Activated T-helper 1 cell treated with anti-CD3 and anti-CD28 coated beads, Interleukin-12 subunit alpha, Interleukin-12 subunit beta, Interleukin-2, Interleukin-4 antibody, amounts not matched to agents 30 ng/mL and 10 ng/mL and 1 ng/mL, durations not matched to agents 14 hours and 24 hours and 36 hours (primary cell): ENCODE results near the gene OGDH. TPM values are rescaled to one million over a fixed set of nuclear protein-coding genes. Genes with fewer than 3 reads are reported as not detected.
"Not testable (repeated sequence)": the region's sequence is repeated elsewhere in the genome, so short reads cannot be mapped to it uniquely, and the experiment has no call there.

Experiments
- DNase-seq: peaks from one replicate; pipeline ENCODE4 v3.0.0; 2021; ENCODE audit warnings: low spot score
- H3K27ac Mint-ChIP-seq: one replicate; pipeline ENCODE4 v1.8.0; 2021; ENCODE audit warnings: mild to moderate bottlenecking, mixed read lengths
- H3K27me3 Mint-ChIP-seq: one replicate; pipeline ENCODE4 v1.8.0; 2022; ENCODE audit warnings: mild to moderate bottlenecking, moderate library complexity, mixed read lengths; ENCODE audit not compliant: insufficient read depth
- H3K36me3 Mint-ChIP-seq: one replicate; pipeline ENCODE4 v1.8.0; 2021; ENCODE audit warnings: low read depth, mixed read lengths
- H3K4me1 Mint-ChIP-seq: one replicate; pipeline ENCODE4 v1.8.0; 2021; ENCODE audit warnings: low read depth, mixed read lengths
- H3K4me3 Mint-ChIP-seq: one replicate; pipeline ENCODE4 v1.8.0; 2021; ENCODE audit warnings: mild to moderate bottlenecking, moderate library complexity, mixed read lengths
- H3K9me3 Mint-ChIP-seq: one replicate; pipeline ENCODE4 v1.8.0; 2021; ENCODE audit warnings: mixed read lengths
- intact Hi-C: fragments of 100-400 bp; cut with micrococcal nuclease; formaldehyde crosslinking; loops from one replicate; pipeline ENCODE4 v1.15.1; 2024
- total RNA-seq: library from RNA; stranded (reverse); gene quantifications from 2 replicates; pipeline ENCODE4 v1.2.3, GENCODE V29; 2022

Gene OGDH
- total RNA-seq, 1 donor from 2014 or later, result 101 TPM

DNA sequence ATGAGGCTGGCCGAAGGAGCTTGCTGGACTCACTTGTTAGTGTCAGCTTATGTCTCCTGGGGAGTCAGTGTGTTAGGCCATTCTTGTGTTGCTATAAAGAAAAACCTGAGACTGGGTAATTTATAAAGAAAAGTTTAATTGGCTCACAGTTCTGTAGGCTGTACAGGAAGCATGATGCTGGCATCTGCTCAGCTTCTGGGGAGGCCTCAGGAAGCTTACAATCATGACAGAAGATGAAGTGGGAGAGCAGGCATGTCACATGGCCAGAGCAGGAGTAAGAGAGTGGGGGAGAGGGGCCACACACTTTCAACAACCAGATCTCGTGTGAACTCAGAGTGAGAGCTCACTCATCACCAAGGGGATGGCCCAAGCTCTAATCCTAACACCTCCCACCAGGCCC lies 93.2 kb downstream of the OGDH start:
- H3K9me3 Mint-ChIP-seq, H3K27ac Mint-ChIP-seq, H3K4me1 Mint-ChIP-seq, H3K4me3 Mint-ChIP-seq, intact Hi-C loops, DNase-seq, H3K27me3 Mint-ChIP-seq: not testable (repeated sequence)
- peaks cover 73% of the 10 kb centered on the region for H3K36me3 Mint-ChIP-seq

DNA sequence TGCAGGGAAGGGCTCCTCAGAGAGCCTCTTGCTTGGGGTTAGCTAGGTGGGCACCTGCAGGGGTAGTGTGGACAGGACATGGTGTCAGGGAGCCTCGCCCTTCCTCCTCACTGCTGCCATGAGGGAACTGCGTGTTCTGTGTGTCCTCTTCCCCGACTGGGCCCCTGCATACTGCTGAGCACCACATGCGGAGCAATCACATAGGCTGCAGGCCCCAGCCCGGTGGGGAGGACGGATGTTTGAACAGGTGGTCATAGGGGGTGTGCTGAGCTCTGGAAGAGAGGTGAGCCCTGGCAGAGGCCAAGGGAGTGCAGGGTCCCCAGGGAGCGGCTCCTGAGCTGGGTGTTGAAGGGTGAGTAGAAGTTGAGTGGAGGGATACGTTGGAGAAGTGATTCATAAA lies 93.9 kb downstream of the OGDH start:
- DNase-seq, result no peak
- H3K36me3 Mint-ChIP-seq, result peaks cover 70% of the 10 kb centered on the region
- intact Hi-C loops, result no loop called here
- H3K4me3 Mint-ChIP-seq, result no peak overlapping the region
- H3K27ac Mint-ChIP-seq, result no peak overlapping the region
- H3K4me1 Mint-ChIP-seq, result no peaks in the 10 kb centered on the region
- peaks cover 4% of the 10 kb centered on the region for H3K9me3 Mint-ChIP-seq
- no peaks in the 10 kb centered on the region for H3K27me3 Mint-ChIP-seq

DNA sequence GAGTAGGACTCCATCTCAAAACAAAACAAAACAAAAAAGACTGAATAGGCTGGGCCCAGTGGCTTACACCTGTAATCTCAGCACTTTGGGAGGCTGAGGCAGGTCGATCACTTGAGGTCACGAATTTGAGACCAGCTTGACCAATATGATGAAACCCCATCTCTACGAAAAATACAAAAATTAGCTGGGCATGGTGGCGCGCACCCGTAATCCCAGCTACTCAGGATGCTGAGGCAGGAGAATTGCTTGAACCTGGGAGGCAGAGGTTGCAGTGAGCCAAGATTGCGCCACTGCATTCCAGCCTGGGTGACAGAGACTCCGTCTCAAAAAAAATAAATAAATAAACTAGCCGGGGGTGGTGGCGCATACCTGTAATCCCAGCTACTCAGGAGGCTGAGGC lies 97.0 kb downstream of the OGDH start:
- intact Hi-C loops, result not testable (repeated sequence)

DNA sequence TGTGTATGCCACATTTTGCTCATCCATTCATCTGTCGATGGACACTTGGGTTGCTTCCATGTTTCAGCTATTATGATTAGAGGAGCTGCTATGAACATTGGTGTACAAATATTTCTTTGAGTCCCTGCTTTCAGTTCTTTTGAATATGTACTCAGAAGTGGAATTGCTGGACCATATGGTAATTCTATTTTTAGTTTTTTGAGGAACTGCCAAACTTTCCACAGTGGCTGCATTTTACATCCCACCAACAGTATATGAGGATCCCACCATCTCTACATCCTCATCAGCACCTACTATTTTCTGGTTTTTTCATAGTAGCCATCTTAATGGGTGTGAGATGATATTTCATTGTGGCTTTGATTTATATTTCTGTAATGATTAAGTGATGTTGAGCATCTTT lies 97.5 kb downstream of the OGDH start:
- intact Hi-C loops, result no loop called here
- H3K4me1 Mint-ChIP-seq, result no peaks in the 10 kb centered on the region
- H3K36me3 Mint-ChIP-seq, result peaks cover 51% of the 10 kb centered on the region
- no peaks in the 10 kb centered on the region for H3K27me3 Mint-ChIP-seq
- peaks cover 4% of the 10 kb centered on the region for H3K9me3 Mint-ChIP-seq
- H3K4me3 Mint-ChIP-seq, result no peak overlapping the region
- DNase-seq, result no peak
- no peak overlapping the region for H3K27ac Mint-ChIP-seq

More for the DNA sequence above, 97.0 kb downstream of the OGDH start:
- peaks cover 56% of the 10 kb centered on the region for H3K36me3 Mint-ChIP-seq
- not testable (repeated sequence) for DNase-seq, H3K9me3 Mint-ChIP-seq, H3K4me1 Mint-ChIP-seq, H3K27ac Mint-ChIP-seq, H3K4me3 Mint-ChIP-seq, H3K27me3 Mint-ChIP-seq

DNA sequence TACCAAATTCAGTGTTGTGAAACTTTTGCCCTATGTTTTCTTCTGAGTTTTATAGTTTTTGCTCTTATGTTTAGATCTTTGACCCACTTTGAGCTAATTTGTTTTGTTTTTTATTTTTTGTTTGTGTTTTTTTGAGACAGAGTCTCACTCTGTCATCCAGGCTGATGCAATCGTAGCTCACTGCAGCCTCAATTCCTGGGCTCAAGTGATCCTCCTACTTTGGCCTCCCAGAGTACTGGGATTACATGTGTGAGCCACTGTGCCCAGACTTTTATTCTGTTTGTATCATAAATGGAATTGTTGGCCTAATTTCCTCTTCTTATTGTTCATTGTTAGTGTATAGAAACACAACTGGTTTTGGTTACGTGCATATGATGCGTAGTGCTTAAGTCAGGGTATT lies 99.0 kb downstream of the OGDH start:
- H3K27me3 Mint-ChIP-seq, result no peaks in the 10 kb centered on the region
- H3K9me3 Mint-ChIP-seq, result no peaks in the 10 kb centered on the region
- peaks cover 43% of the 10 kb centered on the region for H3K36me3 Mint-ChIP-seq
- DNase-seq, result no peak
- no peak overlapping the region for H3K27ac Mint-ChIP-seq
- intact Hi-C loops, result no loop called here
- H3K4me3 Mint-ChIP-seq, result no peak overlapping the region
- H3K4me1 Mint-ChIP-seq, result no peaks in the 10 kb centered on the region

DNA sequence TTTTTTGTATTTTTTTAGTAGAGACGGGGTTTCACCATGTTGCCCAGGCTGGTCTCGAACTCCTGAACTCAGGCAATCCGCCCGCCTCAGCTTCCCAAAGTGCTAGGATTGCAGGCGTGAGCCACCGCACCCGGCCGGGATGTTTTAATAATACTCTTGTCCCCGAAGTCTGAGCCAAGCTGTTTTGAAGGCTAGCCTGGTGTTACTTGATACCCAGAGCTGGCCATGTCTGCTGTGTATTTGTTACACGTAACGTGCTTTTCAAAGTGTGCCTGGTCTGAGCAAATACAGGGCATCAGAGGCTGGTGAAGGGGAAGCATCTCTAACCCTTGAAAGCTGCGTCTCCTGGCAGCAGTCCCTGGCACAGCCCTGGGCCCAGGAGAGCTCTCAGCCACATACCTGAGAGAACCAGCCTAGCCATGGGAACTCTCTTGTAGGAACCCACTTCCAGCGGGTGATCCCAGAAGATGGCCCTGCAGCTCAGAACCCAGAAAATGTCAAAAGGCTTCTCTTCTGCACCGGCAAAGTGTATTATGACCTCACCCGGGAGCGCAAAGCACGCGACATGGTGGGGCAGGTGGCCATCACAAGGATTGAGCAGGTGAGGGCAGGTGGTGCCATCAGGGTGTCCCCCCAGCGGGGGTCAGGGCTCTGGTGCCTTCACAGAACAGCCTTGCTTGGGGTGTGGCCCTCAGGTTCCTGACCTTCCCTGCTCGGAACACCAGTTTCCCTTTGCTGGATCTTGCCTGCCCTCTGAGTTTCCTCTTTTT lies 100.5 kb downstream of the OGDH start:
- H3K27ac Mint-ChIP-seq, result no peak overlapping the region
- peaks cover 29% of the 10 kb centered on the region for H3K36me3 Mint-ChIP-seq
- no peak overlapping the region for H3K4me3 Mint-ChIP-seq
- peaks cover 5% of the 10 kb centered on the region for H3K4me1 Mint-ChIP-seq
- no peak for DNase-seq
- H3K27me3 Mint-ChIP-seq, result no peaks in the 10 kb centered on the region
- H3K9me3 Mint-ChIP-seq, result no peaks in the 10 kb centered on the region
- intact Hi-C loops, result no loop called here

DNA sequence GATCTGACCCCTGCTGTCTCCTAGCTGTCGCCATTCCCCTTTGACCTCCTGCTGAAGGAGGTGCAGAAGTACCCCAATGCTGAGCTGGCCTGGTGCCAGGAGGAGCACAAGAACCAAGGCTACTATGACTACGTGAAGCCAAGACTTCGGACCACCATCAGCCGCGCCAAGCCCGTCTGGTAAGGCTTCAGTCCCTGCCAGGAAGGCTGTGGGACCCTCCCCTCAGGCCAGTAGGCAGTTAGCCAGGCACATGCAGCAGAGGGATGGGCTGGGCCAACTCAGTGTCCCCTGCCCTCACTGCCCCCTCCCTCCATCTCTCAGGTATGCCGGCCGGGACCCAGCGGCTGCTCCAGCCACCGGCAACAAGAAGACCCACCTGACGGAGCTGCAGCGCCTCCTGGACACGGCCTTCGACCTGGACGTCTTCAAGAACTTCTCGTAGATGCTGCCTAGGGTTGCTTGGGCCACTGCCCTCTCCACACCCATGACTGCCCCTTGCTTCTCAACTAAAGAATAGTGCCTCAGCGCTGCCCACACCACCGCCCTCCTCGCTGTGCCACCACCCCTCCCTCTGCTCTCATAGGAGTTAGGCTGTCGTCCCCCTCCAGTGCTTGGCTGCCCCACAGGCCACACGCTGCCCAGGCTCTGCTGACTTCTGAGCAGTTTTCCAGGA lies 101.3 kb downstream of the OGDH start:
- H3K27ac Mint-ChIP-seq, result no peak overlapping the region
- H3K4me3 Mint-ChIP-seq, result no peak overlapping the region
- no peaks in the 10 kb centered on the region for H3K9me3 Mint-ChIP-seq
- peaks cover 25% of the 10 kb centered on the region for H3K36me3 Mint-ChIP-seq
- intact Hi-C loops, result no loop called here
- peaks cover 10% of the 10 kb centered on the region for H3K4me1 Mint-ChIP-seq
- no peak for DNase-seq
- no peaks in the 10 kb centered on the region for H3K27me3 Mint-ChIP-seq

DNA sequence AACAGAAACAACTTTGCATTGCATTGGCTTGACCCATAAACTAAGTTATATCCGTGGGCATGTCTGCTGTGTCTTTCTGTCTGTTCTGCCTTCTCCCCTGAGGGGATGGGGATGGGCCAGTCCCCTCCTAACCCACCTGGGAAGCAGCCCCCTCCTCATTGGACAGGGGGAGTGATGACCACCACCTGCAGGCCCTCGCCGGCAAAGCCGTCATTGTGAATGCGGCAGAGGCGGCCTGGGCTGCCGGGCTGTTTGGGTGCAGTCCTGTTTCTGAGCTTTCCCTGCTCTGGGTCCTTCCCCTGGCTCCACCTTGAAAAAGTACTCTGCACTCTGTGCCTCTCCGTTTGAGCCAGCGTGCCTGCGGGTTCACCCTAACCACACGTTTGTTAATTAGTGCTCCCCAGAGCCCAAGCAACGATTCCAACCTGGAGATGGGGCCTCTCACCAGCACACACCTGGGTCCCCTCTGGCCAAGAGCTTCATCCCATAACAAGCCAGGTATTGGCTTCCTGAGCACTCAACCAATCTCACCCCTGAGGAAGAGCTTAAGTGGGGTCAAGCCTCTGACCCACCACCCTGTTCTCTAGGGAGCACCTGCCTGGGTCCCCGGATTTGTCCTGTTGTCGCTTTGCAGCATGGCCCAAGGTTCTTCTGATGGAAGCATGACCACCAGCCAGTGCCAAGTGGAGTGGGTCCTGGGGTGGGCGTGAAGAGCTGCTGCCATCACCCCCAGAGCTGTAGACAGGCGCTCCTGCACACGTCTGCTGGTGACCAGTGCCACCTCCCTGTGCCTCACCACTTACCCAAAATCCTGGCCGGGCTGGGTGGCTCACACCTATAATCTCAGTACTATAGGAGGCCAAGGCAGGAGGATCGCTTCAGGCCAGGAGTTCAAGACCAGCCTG lies 102.8 kb downstream of the OGDH start:
- no peak overlapping the region for H3K27ac Mint-ChIP-seq

DNA sequence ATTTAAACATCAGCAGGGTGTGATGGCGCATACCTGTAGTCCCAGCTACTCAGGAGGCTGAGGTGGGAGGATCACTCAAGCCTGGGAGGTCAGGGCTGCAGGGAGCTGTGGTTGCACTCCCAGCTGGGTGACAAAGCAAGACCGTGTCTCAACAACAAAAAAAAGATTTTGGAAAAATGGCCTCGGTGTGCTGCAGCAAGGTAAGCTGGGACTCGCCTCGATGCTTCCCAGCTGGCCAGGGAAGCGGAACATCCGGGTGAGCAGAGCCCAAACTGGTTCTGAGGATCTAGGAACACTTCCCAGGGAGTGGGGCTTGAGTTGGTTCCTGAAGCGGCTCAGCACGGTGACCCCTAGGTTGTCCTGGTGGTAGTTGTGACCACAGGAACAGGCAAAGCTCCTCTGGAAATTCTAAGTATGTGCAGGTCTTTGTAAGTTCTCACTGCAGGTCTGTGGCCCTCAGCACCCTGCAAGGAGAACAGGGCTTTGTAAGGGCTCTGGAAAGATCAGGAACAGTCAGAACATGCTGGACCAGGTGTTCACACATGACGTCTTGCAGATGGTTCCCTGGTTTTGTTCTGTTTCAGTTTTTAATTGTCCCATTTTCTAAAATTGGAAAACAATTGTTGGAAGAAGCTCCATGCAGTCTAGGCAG lies 103.6 kb downstream of the OGDH start:
- H3K27ac Mint-ChIP-seq, result no peak overlapping the region
- H3K36me3 Mint-ChIP-seq, result peaks cover 18% of the 10 kb centered on the region
- H3K27me3 Mint-ChIP-seq, result no peaks in the 10 kb centered on the region
- no peak overlapping the region for H3K4me3 Mint-ChIP-seq
- intact Hi-C loops, result no loop called here
- H3K4me1 Mint-ChIP-seq, result peaks cover 10% of the 10 kb centered on the region
- H3K9me3 Mint-ChIP-seq, result no peaks in the 10 kb centered on the region
- DNase-seq, result no peak

More for the DNA sequence above, 102.8 kb downstream of the OGDH start:
- no peaks in the 10 kb centered on the region for H3K27me3 Mint-ChIP-seq
- H3K4me3 Mint-ChIP-seq, result no peak overlapping the region
- peaks cover 18% of the 10 kb centered on the region for H3K36me3 Mint-ChIP-seq
- intact Hi-C loops, result no loop called here
- peaks cover 10% of the 10 kb centered on the region for H3K4me1 Mint-ChIP-seq
- no peak for DNase-seq
- no peaks in the 10 kb centered on the region for H3K9me3 Mint-ChIP-seq

DNA sequence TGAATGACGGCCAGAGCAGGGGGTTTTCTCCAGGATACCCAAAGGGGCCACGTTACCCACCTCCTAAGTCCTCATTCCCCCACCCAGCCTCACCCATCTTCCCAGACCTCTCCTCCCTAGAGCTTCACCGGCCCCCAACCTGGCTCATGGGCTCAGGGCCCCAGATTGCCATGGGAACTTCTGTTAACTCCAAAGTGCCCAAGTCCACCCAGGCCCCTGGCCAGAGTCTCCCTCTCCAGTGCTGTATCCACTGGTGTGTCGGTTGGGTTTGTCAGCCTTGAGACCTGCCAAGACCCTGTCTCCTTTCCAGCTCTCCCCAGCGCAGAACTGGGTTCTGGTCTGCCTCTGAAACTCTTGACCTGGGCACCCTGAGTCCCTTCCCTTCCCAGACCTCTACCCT lies 105.1 kb downstream of the OGDH start:
- intact Hi-C loops, result no loop called here
- H3K4me1 Mint-ChIP-seq, result peaks cover 10% of the 10 kb centered on the region
- no peaks in the 10 kb centered on the region for H3K9me3 Mint-ChIP-seq
- DNase-seq, result no peak
- peaks cover 13% of the 10 kb centered on the region for H3K36me3 Mint-ChIP-seq
- H3K27ac Mint-ChIP-seq, result no peak overlapping the region
- no peak overlapping the region for H3K4me3 Mint-ChIP-seq
- no peaks in the 10 kb centered on the region for H3K27me3 Mint-ChIP-seq

DNA sequence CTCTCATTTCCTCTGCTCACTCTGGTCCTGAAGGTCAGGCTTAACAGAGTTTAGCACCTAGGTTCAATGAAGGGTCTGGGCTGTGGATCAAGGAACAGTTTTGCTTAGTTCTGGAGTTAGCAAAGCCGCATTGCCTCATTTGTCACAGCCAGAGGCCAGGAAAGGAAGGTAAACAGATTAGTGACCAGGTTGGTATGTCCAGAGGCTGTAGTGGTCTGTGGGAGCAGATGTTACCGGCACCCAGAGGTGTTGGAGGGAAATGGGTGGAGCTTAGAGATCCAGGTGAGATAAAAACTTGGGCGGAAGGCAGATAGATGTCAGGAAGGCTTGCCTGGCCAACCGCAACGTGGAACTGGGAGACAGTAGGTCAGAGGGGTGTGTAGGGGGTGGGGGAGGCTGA lies 105.6 kb downstream of the OGDH start:
- Mint-ChIP-seq H3K27me3 (no peaks in the 10 kb centered on the region), H3K4me3 (no peak overlapping the region), H3K4me1 (peaks cover 10% of the 10 kb centered on the region), H3K36me3 (peaks cover 13% of the 10 kb centered on the region), H3K27ac (no peak overlapping the region), H3K9me3 (no peaks in the 10 kb centered on the region)
- intact Hi-C loops, result no loop called here
- no peak for DNase-seq

DNA sequence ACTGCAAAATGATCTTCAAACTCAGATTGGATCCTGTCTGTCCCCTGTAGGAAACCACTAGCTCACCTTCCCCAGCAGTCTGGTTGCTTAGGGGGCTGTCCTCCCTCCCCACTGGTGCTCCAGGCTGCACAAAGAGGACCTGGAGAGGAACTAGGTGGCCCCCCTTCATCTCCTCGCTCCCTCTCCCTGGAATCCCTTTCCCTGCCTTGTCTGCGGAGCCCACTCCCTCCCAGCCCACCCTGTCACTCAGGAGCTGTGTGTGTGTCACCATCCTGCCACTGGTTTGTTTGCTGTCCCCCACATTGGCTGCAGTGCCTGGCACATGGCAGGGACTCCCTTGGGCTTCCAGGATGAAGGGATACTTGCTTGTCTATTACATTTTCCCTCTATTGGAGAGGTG lies 106.7 kb downstream of the OGDH start:
- H3K27ac Mint-ChIP-seq, result no peak overlapping the region
- H3K4me1 Mint-ChIP-seq, result peaks cover 10% of the 10 kb centered on the region

More for the DNA sequence above, 106.7 kb downstream of the OGDH start:
- Mint-ChIP-seq H3K9me3 (no peaks in the 10 kb centered on the region), H3K27me3 (no peaks in the 10 kb centered on the region), H3K36me3 (peaks cover 7% of the 10 kb centered on the region), H3K4me3 (no peak overlapping the region)
- no peak for DNase-seq
- intact Hi-C loops, result no loop called here
